ENCODE measurements around the gene SYTL3. TPM values are rescaled to one million over a fixed set of nuclear protein-coding genes. Genes with fewer than 3 reads are reported as not detected.
A peak's percentile ranks its signal among the peaks of the same experiment; 100 is the strongest.

Gene SYTL3
- total and polyA plus RNA-seq, 2 experiments from 2014 or later: 0.07 TPM; not detected in 1

DNA sequence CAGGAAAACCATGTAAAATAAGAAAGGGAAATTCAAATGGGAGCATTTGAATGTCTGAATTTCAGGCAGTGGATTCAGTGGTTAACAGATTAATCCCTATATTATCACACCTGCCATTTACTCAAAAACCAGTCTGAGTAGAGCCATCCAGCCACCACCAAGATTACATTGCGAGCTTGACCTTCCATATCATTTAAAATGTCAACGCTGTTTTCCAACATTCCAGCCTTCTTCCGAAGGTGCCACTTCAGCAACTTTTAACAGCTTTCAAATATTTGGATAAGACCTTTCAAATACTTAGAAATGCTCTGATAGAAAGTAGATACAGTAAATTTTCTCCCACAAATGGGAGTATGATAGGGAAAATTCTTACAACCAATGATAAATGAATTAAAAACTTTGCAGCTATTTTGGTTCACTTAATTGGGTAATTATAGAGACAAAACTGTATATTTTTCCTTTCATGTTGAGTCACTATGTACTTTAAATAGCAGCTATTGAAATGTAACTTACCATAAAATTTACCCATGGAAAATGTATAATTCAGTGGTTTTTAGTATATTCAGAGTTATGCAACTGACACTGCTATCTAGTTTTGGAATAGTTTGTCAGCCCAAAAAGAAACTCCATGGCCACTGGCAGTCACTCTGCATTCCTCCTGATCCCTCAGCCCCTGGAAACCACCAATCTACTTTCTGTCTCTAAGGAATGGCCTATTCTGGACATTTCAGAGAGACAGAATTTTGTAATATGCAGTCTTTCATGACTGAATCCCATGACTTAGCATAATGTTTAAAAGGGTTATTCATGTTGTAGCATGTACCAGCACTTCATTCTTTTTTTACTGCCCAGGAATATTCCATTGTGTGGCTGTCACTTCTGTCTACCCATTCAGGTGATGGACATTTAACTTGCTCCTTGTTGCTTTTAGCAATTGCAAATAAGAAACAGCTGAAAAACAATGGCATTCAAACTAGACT is 147.8 kb downstream of the SYTL3 start:
- no peak for TF ChIP-seq CREB1 (CRISPR knock-in tag; IDR thresholded peaks at IDR 0.05; ENCODE audit: low read depth)
- no peak for TF ChIP-seq STAT1 (IDR thresholded peaks at IDR 0.05; ENCODE audit: unreplicated experiment)
- TF ChIP-seq EZH2 (IDR thresholded peaks at IDR 0.05; ENCODE audit: low read depth, unreplicated experiment): no peak
- Mint-ChIP-seq H3K27me3 (ENCODE audit: insufficient read depth, low read depth, poor library complexity) (peaks cover 16% of the 10 kb centered on the region), H3K9me3 (no peaks in the 10 kb centered on the region), H3K4me3 (no peak overlapping the region), H3K36me3 (ENCODE audit: low read depth) (peaks cover 31% of the 10 kb centered on the region; the same call in 2 of the 3 replicates), H3K27ac (no peak overlapping the region; the same call in 1 of the 2 replicates), H3K4me1 (peaks cover 72% of the 10 kb centered on the region)
- Histone ChIP-seq H3K4me3 (no peak overlapping the region), H3K36me3 (ENCODE audit: insufficient read depth) (no peaks in the 10 kb centered on the region), H2AFZ (no peak overlapping the region), H3K79me2 (replicated peaks; ENCODE audit: insufficient read depth) (peaks cover 100% of the 10 kb centered on the region), H3K4me2 (no peak overlapping the region), H3F3A (replicated peaks; ENCODE audit: low read depth) (no peaks in the 10 kb centered on the region), H3K4me1 (ENCODE audit: insufficient read depth) (peaks cover 69% of the 10 kb centered on the region), H3K9me2 (ENCODE audit: insufficient read depth) (no peaks in the 10 kb centered on the region), H3K27me3 (ENCODE audit: insufficient read depth) (no peaks in the 10 kb centered on the region), H4K20me1 (replicated peaks; ENCODE audit: insufficient read depth) (peaks cover 85% of the 10 kb centered on the region), H3K27ac (ENCODE audit: low read depth) (peak overlapping the region; percentile 8; the same call in 1 of the 2 replicates)
- DNase-seq (ENCODE audit: low spot score): no peak
- ATAC-seq: no peak

DNA sequence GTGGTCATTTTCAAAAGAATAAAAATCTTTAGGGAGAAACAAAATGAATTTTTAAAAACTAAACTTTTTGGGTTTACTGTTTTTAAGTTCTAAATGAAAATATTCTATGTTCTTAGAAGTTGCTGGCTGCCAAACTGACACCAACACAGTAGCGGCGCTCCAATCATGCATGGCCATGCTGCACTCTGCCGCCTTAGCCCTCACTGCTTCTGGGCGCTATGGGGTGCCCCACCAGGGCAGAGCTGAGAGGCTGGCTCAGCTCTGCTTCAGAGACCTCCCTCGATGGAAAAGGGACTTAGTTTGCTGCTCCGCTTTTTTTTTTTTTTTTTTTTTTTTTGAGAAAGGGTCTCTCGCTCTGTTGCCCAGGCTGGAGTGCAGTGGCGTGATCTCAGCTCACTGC is 148.5 kb downstream of the SYTL3 start:
- H3K4me3 ChIP-seq: no peak overlapping the region
- no peaks in the 10 kb centered on the region for H3K36me3 ChIP-seq (ENCODE audit: insufficient read depth)
- no peak for DNase-seq (ENCODE audit: low spot score)
- no peaks in the 10 kb centered on the region for H3K9me2 ChIP-seq (ENCODE audit: insufficient read depth)
- Mint-ChIP-seq H3K36me3 (ENCODE audit: low read depth) (peaks cover 31% of the 10 kb centered on the region; the same call in 2 of the 3 replicates), H3K4me1 (peaks cover 74% of the 10 kb centered on the region), H3K9me3 (no peaks in the 10 kb centered on the region), H3K27me3 (ENCODE audit: insufficient read depth, low read depth, poor library complexity) (peaks cover 19% of the 10 kb centered on the region), H3K4me3 (no peak overlapping the region), H3K27ac (no peak overlapping the region)
- peaks cover 100% of the 10 kb centered on the region for H3K79me2 ChIP-seq (replicated peaks; ENCODE audit: insufficient read depth)
- no peaks in the 10 kb centered on the region for H3K27me3 ChIP-seq (ENCODE audit: insufficient read depth)
- H4K20me1 ChIP-seq (replicated peaks; ENCODE audit: insufficient read depth): peaks cover 85% of the 10 kb centered on the region
- peaks cover 75% of the 10 kb centered on the region for H3K4me1 ChIP-seq (ENCODE audit: insufficient read depth)
- H3K4me2 ChIP-seq: no peak overlapping the region
- 0 out of 3 replicates have a peak, but pooled peaks have one; percentile 15 for ATAC-seq
- 0 out of 2 replicates have a peak overlapping the region, but pooled peaks have one; percentile 8 for H3K27ac ChIP-seq (ENCODE audit: low read depth)
- H2AFZ ChIP-seq: no peak overlapping the region
- no peaks in the 10 kb centered on the region for H3F3A ChIP-seq (replicated peaks; ENCODE audit: low read depth)
- no peak for TF ChIP-seq POLR2AphosphoS5 (IDR thresholded peaks at IDR 0.05; ENCODE audit: low read depth)
- TF ChIP-seq EZH2 (IDR thresholded peaks at IDR 0.05; ENCODE audit: low read depth, unreplicated experiment): no peak
- TF ChIP-seq STAT1 (IDR thresholded peaks at IDR 0.05; ENCODE audit: unreplicated experiment): no peak
- TF ChIP-seq, protein P1, sequence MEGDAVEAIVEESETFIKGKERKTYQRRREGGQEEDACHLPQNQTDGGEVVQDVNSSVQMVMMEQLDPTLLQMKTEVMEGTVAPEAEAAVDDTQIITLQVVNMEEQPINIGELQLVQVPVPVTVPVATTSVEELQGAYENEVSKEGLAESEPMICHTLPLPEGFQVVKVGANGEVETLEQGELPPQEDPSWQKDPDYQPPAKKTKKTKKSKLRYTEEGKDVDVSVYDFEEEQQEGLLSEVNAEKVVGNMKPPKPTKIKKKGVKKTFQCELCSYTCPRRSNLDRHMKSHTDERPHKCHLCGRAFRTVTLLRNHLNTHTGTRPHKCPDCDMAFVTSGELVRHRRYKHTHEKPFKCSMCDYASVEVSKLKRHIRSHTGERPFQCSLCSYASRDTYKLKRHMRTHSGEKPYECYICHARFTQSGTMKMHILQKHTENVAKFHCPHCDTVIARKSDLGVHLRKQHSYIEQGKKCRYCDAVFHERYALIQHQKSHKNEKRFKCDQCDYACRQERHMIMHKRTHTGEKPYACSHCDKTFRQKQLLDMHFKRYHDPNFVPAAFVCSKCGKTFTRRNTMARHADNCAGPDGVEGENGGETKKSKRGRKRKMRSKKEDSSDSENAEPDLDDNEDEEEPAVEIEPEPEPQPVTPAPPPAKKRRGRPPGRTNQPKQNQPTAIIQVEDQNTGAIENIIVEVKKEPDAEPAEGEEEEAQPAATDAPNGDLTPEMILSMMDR (conservative IDR thresholded peaks at IDR 0.05; ENCODE audit: low read depth in 2 of 2): no peak
- TF ChIP-seq, protein P2, sequence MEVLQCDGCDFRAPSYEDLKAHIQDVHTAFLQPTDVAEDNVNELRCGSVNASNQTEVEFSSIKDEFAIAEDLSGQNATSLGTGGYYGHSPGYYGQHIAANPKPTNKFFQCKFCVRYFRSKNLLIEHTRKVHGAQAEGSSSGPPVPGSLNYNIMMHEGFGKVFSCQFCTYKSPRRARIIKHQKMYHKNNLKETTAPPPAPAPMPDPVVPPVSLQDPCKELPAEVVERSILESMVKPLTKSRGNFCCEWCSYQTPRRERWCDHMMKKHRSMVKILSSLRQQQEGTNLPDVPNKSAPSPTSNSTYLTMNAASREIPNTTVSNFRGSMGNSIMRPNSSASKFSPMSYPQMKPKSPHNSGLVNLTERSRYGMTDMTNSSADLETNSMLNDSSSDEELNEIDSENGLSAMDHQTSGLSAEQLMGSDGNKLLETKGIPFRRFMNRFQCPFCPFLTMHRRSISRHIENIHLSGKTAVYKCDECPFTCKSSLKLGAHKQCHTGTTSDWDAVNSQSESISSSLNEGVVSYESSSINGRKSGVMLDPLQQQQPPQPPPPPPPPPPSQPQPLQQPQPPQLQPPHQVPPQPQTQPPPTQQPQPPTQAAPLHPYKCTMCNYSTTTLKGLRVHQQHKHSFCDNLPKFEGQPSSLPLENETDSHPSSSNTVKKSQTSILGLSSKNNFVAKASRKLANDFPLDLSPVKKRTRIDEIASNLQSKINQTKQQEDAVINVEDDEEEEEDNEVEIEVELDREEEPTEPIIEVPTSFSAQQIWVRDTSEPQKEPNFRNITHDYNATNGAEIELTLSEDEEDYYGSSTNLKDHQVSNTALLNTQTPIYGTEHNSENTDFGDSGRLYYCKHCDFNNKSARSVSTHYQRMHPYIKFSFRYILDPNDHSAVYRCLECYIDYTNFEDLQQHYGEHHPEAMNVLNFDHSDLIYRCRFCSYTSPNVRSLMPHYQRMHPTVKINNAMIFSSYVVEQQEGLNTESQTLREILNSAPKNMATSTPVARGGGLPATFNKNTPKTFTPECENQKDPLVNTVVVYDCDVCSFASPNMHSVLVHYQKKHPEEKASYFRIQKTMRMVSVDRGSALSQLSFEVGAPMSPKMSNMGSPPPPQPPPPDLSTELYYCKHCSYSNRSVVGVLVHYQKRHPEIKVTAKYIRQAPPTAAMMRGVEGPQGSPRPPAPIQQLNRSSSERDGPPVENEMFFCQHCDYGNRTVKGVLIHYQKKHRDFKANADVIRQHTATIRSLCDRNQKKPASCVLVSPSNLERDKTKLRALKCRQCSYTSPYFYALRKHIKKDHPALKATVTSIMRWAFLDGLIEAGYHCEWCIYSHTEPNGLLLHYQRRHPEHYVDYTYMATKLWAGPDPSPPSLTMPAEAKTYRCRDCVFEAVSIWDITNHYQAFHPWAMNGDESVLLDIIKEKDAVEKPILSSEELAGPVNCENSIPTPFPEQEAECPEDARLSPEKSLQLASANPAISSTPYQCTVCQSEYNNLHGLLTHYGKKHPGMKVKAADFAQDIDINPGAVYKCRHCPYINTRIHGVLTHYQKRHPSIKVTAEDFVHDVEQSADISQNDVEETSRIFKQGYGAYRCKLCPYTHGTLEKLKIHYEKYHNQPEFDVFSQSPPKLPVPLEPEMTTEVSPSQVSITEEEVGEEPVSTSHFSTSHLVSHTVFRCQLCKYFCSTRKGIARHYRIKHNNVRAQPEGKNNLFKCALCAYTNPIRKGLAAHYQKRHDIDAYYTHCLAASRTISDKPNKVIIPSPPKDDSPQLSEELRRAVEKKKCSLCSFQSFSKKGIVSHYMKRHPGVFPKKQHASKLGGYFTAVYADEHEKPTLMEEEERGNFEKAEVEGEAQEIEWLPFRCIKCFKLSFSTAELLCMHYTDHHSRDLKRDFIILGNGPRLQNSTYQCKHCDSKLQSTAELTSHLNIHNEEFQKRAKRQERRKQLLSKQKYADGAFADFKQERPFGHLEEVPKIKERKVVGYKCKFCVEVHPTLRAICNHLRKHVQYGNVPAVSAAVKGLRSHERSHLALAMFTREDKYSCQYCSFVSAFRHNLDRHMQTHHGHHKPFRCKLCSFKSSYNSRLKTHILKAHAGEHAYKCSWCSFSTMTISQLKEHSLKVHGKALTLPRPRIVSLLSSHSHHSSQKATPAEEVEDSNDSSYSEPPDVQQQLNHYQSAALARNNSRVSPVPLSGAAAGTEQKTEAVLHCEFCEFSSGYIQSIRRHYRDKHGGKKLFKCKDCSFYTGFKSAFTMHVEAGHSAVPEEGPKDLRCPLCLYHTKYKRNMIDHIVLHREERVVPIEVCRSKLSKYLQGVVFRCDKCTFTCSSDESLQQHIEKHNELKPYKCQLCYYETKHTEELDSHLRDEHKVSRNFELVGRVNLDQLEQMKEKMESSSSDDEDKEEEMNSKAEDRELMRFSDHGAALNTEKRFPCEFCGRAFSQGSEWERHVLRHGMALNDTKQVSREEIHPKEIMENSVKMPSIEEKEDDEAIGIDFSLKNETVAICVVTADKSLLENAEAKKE (CRISPR knock-in tag; IDR thresholded peaks at IDR 0.05): no peak
- TF ChIP-seq EZH2phosphoT487 (IDR thresholded peaks at IDR 0.05; ENCODE audit: unreplicated experiment): no peak
- no peak for TF ChIP-seq NANOG (IDR thresholded peaks at IDR 0.05; ENCODE audit: borderline replicate concordance)
- no peak for TF ChIP-seq ZNF114 (CRISPR knock-in tag; IDR thresholded peaks at IDR 0.05)
- TF ChIP-seq ZNF331 (CRISPR knock-in tag; IDR thresholded peaks at IDR 0.05; ENCODE audit: low read depth): no peak
- TF ChIP-seq, protein P3, sequence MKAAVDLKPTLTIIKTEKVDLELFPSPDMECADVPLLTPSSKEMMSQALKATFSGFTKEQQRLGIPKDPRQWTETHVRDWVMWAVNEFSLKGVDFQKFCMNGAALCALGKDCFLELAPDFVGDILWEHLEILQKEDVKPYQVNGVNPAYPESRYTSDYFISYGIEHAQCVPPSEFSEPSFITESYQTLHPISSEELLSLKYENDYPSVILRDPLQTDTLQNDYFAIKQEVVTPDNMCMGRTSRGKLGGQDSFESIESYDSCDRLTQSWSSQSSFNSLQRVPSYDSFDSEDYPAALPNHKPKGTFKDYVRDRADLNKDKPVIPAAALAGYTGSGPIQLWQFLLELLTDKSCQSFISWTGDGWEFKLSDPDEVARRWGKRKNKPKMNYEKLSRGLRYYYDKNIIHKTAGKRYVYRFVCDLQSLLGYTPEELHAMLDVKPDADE (IDR thresholded peaks at IDR 0.05): no peak
